ENCODE measurements around the gene KRT8. TPM values are rescaled to one million over a fixed set of nuclear protein-coding genes. Genes with fewer than 3 reads are reported as not detected.

Gene KRT8
- total RNA-seq, 4 donors from 2014 or later, result 92.8 to 1,088 (median 251) TPM

DNA sequence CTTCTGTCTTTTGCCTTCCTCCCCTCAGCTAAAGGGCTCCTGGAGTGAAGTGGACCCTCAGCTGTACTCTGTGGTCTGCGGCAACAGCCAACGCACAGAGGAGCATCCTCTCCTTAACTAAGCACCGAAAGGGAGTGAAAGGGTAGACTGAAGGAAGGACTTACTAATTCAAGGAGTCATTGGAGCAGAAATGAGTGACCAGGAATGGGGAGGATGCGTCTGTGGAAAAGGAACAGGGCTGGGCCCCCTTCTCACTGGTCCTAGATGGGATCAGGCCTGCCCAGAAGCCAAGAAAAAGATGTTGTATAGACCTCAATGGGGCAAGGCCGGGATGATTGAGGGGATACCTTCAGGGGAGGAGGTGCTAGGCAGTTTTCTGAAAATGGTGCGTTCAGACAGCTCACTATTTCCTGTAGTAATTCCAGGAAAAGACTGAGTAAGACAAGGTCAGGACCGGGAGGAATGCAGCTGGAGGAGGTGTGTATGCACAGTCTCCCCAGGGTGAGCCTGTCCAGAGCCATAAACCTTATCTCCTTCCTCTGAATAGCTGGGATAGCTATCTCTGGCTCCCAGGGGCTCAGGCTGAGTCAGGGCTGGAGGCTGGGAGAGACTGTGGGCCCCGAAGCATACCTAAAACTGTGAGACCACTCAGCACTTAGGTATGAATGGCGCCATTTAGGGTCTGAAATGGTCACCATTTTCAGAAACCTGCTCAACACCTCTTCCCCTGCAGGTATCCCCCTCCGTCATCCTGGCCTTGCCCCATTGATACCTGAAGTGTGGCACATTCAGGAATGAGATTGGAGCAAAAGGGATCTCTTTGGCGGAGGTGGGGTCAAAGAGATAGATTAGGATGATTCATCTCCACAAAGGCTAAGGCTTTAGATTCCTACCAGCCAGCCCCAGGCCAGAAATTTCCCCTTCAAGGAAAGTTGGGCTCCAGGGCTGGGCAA, 20.2 kb upstream of the KRT8 start:
- DNase-seq (ENCODE audit: low spot score), result no peak
- peak; percentile 92 for ATAC-seq (ENCODE audit: low FRiP score)
- no peak for TF ChIP-seq CTCF (IDR thresholded peaks at IDR 0.05)

DNA sequence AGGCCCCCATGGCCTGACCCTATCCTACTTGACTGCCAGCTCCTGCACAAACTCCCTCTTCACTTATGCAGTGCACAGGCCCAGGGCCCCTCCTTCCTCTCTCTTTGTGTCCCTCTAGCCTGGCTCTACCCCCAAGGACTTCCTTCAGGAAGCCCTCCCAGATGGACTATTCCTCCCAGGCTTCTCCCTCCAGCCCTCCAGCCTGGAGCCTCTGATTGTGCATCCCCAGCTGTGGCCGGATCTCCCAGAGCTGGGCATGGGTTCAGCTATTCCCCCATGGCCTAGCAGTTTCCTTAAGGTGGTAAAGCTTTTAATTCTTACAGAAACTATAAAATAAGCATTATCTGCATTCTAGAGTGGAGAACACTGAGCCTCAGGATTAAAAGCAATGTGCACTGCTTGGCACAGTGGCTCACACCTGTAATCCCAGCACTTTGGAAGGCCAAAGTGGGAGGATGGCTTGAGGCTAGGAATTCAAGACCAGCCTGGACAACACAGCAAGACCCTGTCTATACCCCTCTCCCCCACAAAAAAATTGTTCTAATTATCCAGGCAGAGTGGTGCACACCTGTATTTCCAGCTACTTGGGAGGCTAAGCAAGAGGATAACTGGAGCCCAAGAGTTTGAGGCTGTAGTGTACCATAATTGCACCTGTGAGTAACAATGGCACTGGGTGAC, 16.8 kb upstream of the KRT8 start:
- no peak for TF ChIP-seq CTCF (IDR thresholded peaks at IDR 0.05)
- no peak for ATAC-seq (ENCODE audit: low FRiP score)
- DNase-seq (ENCODE audit: low spot score), result no peak

- no peak for ATAC-seq (ENCODE audit: low FRiP score)
- TF ChIP-seq CTCF (IDR thresholded peaks at IDR 0.05), result no peak
- DNase-seq (ENCODE audit: low spot score), result no peak
Observed at GRCh38 chr12:52920937-52921336, 16.1 kb upstream of the KRT8 start.

DNA sequence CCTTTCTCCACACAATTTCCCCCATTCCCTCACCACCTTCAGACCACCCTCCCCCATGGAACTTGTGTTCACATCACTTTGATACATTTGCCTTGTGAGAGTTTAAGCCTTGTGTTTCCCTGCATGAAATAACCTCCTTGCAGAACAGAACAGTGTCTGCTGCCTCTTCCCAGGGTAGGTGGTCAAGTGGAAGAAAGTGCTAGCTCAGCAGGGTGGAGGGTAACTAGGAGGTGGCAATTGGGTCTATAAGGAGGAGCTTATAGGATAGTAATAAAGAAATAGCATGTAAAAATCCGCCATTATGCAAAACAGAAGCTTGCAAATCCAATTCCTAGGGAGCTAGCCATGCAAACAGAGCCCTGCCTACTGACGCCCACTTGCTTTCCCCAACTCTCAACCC, 13.9 kb upstream of the KRT8 start:
- ATAC-seq (ENCODE audit: low FRiP score) (no peak), DNase-seq (ENCODE audit: low spot score) (no peak)
- no peak for TF ChIP-seq CTCF (IDR thresholded peaks at IDR 0.05)

DNA sequence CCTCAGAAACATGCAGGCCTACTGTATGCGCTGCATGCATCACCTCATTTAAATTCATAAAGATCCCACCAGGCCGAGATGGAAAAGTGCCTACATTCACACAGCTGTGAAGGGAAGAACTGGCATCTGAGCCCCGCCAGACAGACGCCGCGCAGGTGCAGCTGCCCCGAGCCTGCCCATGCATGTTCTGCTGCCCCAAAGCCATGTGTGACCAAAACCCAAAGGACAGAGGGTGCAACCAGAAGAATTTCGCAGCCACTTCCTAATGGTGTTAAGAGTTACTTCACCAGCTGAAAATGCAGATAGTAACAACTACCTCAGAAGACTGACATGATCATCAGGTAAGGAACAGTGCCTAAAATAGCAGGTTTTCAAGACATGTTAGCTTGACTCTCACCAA, 13.5 kb upstream of the KRT8 start:
- no peak for TF ChIP-seq CTCF (IDR thresholded peaks at IDR 0.05)
- DNase-seq (ENCODE audit: low spot score) (no peak), ATAC-seq (ENCODE audit: low FRiP score) (no peak)

DNA sequence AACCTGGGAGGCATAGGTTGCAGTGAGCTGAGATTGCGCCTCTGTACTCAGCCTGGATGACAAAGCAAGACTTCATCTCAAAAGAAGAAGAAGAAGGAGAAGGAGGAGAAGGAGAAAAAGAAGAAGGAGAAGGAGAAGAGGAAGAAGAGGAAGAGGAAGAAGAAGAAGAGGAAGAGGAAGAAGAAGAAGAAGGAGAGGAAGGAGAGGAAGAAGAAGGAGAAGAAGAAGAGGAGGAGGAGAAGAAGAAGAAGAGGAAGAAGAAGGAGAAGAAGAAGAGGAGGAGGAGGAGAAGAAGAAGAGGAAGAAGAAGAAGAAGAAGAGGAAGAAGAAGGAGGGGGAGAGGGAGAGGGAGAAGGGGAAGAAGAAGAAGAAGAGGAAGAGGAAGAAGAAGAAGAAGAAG, 12.9 kb upstream of the KRT8 start:
- DNase-seq (ENCODE audit: low spot score), result no peak
- no peak for ATAC-seq (ENCODE audit: low FRiP score)
- TF ChIP-seq CTCF (IDR thresholded peaks at IDR 0.05), result no peak

Measured in omental fat pad (tissue), 4 donors.